ENCODE results near the gene PARP4. TPM values are rescaled to one million over a fixed set of nuclear protein-coding genes. Genes with fewer than 3 reads are reported as not detected.
"Not testable (repeated sequence)": the region's sequence is repeated elsewhere in the genome, so short reads cannot be mapped to it uniquely, and the experiment has no call there.

Gene PARP4
- total and polyA plus RNA-seq, 10 donors: 10.8 to 107 (median 67.4) TPM

DNA sequence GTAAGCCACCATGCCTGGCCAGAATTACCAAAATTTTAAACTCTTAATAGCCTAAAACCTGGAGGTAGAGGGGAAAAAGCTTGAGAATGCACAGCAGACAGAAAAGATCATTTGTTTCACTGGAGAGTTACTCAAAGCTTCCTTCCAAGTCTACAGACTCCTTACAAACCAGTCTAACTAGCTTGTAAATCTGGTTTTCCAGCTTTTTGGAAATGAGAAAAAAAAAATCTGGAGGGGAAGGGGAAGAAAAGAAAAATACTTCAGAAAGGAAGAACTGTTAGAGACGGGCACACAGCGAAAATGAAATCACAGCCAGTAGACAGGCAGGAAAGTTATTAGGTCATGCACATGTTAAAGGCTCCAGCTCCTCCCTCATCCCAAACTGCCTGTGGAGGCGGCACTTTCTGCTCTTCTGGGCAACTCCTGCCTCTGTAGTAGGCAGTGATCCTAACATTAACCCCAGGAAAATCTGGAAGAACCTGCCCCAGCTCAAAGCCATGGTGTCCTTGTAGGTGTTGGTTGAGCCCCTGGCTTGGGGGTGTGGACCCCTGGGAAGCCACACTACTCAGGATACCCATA lies 17.3 kb downstream of the PARP4 start:
- no peaks in the 10 kb centered on the region for H3K4me1 ChIP-seq
- 81 to 98% (median 96%) methylated on average over 3 of the region's 3 CpGs for WGBS, 5 donors
- no peak overlapping the region for H3K27ac ChIP-seq
- TF ChIP-seq, protein P1, sequence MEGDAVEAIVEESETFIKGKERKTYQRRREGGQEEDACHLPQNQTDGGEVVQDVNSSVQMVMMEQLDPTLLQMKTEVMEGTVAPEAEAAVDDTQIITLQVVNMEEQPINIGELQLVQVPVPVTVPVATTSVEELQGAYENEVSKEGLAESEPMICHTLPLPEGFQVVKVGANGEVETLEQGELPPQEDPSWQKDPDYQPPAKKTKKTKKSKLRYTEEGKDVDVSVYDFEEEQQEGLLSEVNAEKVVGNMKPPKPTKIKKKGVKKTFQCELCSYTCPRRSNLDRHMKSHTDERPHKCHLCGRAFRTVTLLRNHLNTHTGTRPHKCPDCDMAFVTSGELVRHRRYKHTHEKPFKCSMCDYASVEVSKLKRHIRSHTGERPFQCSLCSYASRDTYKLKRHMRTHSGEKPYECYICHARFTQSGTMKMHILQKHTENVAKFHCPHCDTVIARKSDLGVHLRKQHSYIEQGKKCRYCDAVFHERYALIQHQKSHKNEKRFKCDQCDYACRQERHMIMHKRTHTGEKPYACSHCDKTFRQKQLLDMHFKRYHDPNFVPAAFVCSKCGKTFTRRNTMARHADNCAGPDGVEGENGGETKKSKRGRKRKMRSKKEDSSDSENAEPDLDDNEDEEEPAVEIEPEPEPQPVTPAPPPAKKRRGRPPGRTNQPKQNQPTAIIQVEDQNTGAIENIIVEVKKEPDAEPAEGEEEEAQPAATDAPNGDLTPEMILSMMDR (IDR thresholded peaks at IDR 0.05 in 8 of 11, conservative IDR thresholded peaks at IDR 0.05 in 3 of 11): no peak
- TF ChIP-seq POLR2A (IDR thresholded peaks at IDR 0.05) (no peak), POLR2AphosphoS5 (IDR thresholded peaks at IDR 0.05) (no peak)
- no peak overlapping the region for H3K4me3 ChIP-seq
- H3K27me3 ChIP-seq (replicated peaks in 1 of 7): no peaks in the 10 kb centered on the region
- DNase-seq: no peak
- peaks cover 12 to 100% (median 85%) of the 10 kb centered on the region in 6 donors for H3K36me3 ChIP-seq
- intact Hi-C loops (cut with DNase I; ENCODE audit: low total_unique reads): no loop called here
- no peaks in the 10 kb centered on the region for H3K9me3 ChIP-seq

DNA sequence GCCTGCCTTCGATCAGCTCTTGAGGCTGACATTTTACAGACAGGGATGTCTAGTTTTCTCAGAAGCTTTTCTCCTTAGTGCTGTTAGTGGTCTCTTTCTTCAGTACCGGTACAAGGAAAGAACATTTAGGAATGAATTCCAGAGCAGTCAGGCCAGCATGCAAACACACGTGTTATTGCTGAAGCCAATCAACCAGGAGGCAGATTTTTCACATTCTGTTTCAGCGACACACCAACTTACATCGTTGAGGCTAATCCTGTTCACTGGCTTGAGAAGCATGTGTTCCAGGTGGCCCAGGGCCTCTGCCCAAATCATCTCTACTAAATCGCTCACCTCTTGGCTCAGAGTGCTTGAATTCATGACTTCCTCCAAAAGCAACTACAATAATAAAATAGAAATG lies 19.2 kb downstream of the PARP4 start:
- intact Hi-C loops (cut with DNase I; ENCODE audit: low total_unique reads): no loop called here
- no peaks in the 10 kb centered on the region for H3K4me1 ChIP-seq
- H3K27me3 ChIP-seq (replicated peaks in 1 of 7): no peaks in the 10 kb centered on the region
- no peak overlapping the region for H3K27ac ChIP-seq
- TF ChIP-seq, protein P1 (IDR thresholded peaks at IDR 0.05 in 8 of 11, conservative IDR thresholded peaks at IDR 0.05 in 3 of 11): no peak
- TF ChIP-seq POLR2AphosphoS5 (IDR thresholded peaks at IDR 0.05): no peak
- TF ChIP-seq POLR2A (IDR thresholded peaks at IDR 0.05): no peak
- WGBS, 5 donors: 94 to 97% (median 96%) methylated on average over 6 of the region's 6 CpGs
- no peaks in the 10 kb centered on the region for H3K9me3 ChIP-seq
- peaks cover 12 to 100% (median 94%) of the 10 kb centered on the region in 6 donors for H3K36me3 ChIP-seq
- no peak overlapping the region for H3K4me3 ChIP-seq
- no peak for DNase-seq

DNA sequence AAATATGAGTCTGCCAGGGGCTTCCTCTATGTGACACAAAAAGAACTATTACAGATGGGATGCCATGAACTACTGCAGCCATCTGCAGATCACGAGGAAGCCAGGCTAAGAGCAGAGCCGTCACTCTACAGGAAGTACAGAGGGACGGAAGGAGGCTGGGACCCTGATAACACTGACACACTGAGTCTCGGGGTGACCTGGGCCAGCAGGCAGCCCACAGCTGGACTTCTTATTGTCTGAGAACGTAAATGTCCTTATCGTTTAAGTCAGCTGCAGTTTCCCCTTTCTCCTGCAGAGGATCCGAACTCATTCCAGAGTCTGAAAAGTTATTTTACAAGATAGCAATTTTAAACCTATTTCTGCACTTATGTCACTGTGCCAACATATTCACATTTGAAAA lies 20.7 kb downstream of the PARP4 start:
- TF ChIP-seq, protein P1 (IDR thresholded peaks at IDR 0.05 in 8 of 11, conservative IDR thresholded peaks at IDR 0.05 in 3 of 11): peak in 1 of 11 experiments; percentile 13
- peak in 1 of 3 donors; percentile 42 for TF ChIP-seq POLR2AphosphoS5 (IDR thresholded peaks at IDR 0.05)
- TF ChIP-seq POLR2A (IDR thresholded peaks at IDR 0.05): no peak
- no peak overlapping the region for H3K27ac ChIP-seq
- DNase-seq: no peak
- intact Hi-C loops (cut with DNase I; ENCODE audit: low total_unique reads): no loop called here
- no peaks in the 10 kb centered on the region for H3K9me3 ChIP-seq
- H3K36me3 ChIP-seq: peaks cover 8 to 100% (median 89%) of the 10 kb centered on the region in 6 donors
- H3K4me1 ChIP-seq: no peaks in the 10 kb centered on the region
- 48 to 64% (median 53%) methylated on average over 7 of the region's 7 CpGs for WGBS, 5 donors
- no peak overlapping the region for H3K4me3 ChIP-seq
- H3K27me3 ChIP-seq (replicated peaks in 1 of 7): no peaks in the 10 kb centered on the region

DNA sequence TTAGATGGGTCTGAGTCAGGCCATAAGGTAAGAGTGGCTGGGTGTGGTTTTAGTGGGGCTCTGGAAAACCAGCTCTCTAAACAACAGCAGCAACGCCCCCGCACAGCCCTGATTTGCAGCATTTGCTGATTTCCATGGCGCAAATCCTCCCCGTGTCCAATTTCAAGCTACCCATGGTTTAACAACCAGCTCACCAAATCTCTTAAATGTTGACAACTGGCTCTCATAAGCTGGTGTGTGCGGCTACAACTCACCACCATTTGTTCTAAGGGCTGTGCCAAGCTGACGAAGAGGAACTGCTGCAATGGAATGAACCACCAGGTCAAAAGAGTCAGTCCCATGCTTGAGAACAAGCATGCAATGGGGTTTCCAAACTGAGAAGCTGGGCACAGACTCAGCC lies 22.9 kb downstream of the PARP4 start:
- WGBS, 5 donors: 91 to 99% (median 93%) methylated on average over 6 of the region's 6 CpGs
- peaks cover 8 to 100% (median 91%) of the 10 kb centered on the region in 6 donors for H3K36me3 ChIP-seq
- H3K27ac ChIP-seq: no peak overlapping the region
- DNase-seq: no peak
- no peaks in the 10 kb centered on the region for H3K4me1 ChIP-seq
- intact Hi-C loops (cut with DNase I; ENCODE audit: low total_unique reads): no loop called here
- H3K27me3 ChIP-seq (replicated peaks in 1 of 7): no peaks in the 10 kb centered on the region
- TF ChIP-seq, protein P1 (IDR thresholded peaks at IDR 0.05 in 8 of 11, conservative IDR thresholded peaks at IDR 0.05 in 3 of 11): no peak
- no peak for TF ChIP-seq POLR2A (IDR thresholded peaks at IDR 0.05)
- no peak for TF ChIP-seq POLR2AphosphoS5 (IDR thresholded peaks at IDR 0.05)
- H3K9me3 ChIP-seq: no peaks in the 10 kb centered on the region
- no peak overlapping the region for H3K4me3 ChIP-seq

DNA sequence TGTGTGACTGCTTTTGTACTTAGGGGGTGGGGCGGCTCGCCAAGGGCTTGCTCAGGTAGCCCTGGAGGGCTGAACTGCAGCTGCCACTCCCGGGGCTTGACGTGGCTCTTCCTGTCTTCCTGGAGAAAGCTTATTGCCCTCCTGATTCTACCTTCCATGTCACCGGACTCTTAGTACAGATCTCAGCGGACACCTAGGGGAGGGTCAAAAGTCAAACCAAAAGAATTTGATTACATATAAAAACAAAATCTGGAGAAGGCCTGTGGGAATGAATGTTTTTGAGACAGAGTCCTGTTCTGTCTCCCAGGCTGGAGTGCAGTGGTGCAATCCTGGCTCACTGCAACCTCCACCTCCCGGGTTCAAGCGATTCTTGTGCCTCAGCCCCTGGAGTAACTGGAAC lies 24.5 kb downstream of the PARP4 start:
- intact Hi-C loops (cut with DNase I; ENCODE audit: low total_unique reads); DNase-seq; H3K4me1 ChIP-seq; H3K4me3 ChIP-seq; H3K9me3 ChIP-seq; H3K27me3 ChIP-seq (replicated peaks in 1 of 7); H3K27ac ChIP-seq: not testable (repeated sequence)
- WGBS, 5 donors: 74 to 95% (median 94%) methylated on average over 5 to 8 of the region's 8 CpGs
- peaks cover 5 to 100% (median 90%) of the 10 kb centered on the region in 6 donors for H3K36me3 ChIP-seq

DNA sequence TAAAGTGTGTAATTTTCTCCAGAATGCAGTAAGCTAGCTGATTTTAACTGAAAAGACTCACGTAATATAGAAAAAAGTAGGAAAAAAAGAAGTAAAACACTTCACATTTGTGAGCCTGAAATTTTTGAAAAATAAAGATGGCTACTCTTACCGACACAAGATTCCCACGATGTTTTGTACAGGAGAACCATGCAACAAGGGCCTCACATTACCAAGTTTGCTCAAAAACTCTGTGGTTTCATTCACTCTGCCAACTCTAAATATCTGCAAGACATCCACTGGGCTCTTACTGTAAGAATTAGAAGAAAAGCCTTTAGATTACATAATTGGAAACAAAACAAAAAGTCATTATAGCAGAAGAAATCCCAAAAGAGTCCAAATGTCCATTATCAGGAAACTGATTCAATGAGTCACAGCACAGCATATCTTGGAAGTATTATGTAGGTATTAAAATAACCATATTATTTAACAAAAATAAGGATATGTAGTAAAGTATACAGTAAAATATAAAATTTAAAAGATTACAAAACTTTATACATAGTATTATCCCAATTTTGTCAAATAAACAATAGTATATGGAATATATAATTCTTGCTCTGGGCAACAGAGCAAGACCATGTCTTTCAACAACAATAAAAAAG lies 26.4 kb downstream of the PARP4 start:
- H3K27ac ChIP-seq; intact Hi-C loops (cut with DNase I; ENCODE audit: low total_unique reads); H3K4me3 ChIP-seq; DNase-seq; H3K4me1 ChIP-seq; H3K27me3 ChIP-seq (replicated peaks in 1 of 7); H3K9me3 ChIP-seq: not testable (repeated sequence)
- H3K36me3 ChIP-seq: peaks cover 7 to 100% (median 90%) of the 10 kb centered on the region in 6 donors
- WGBS, 5 donors: 96 to 99% (median 98%) methylated on average over 3 of the region's 3 CpGs
